Astrocyte (in vitro differentiated cells and primary cell): Measurements from ENCODE around the gene RAE1.

Experiments
- EZH2 ChIP-seq: IDR thresholded peaks from 2 replicates; pipeline ENCODE4 v1.6.1; 2012; ENCODE audit warnings: mild to moderate bottlenecking, low read length, inconsistent platforms; ENCODE audit not compliant: insufficient read depth
- TF ChIP-seq, protein P1 (sequence below): IDR thresholded peaks from 2 replicates; pipeline ENCODE4 v1.5.1; 2011; ENCODE audit warnings: low read depth, mild to moderate bottlenecking, inconsistent platforms, low read length, moderate library complexity; ENCODE audit not compliant: insufficient read depth

GRCh38 chr20:57351042-57351783 lies at the start of gene RAE1:
- no peak for TF ChIP-seq EZH2
- TF ChIP-seq, protein P1, sequence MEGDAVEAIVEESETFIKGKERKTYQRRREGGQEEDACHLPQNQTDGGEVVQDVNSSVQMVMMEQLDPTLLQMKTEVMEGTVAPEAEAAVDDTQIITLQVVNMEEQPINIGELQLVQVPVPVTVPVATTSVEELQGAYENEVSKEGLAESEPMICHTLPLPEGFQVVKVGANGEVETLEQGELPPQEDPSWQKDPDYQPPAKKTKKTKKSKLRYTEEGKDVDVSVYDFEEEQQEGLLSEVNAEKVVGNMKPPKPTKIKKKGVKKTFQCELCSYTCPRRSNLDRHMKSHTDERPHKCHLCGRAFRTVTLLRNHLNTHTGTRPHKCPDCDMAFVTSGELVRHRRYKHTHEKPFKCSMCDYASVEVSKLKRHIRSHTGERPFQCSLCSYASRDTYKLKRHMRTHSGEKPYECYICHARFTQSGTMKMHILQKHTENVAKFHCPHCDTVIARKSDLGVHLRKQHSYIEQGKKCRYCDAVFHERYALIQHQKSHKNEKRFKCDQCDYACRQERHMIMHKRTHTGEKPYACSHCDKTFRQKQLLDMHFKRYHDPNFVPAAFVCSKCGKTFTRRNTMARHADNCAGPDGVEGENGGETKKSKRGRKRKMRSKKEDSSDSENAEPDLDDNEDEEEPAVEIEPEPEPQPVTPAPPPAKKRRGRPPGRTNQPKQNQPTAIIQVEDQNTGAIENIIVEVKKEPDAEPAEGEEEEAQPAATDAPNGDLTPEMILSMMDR = no peak
